Astrocyte of the cerebellum (primary cell): ENCODE results near the gene TMEM132C.

Experiments
- DNase-seq: peaks from one replicate; pipeline ENCODE4 v3.0.0-alpha.2; 2011; ENCODE audit warnings: low read depth
- H3K4me3 ChIP-seq: 2 replicates; pipeline ENCODE4 v1.5.1; 2011; ENCODE audit warnings: mild to moderate bottlenecking, low read depth, low read length, moderate library complexity
- in situ Hi-C: cut with HindIII; loops from 2 replicates; pipeline ENCODE4 v1.10.0; 2017; ENCODE audit warnings: low sequenced_read_pairs
- TF ChIP-seq, protein P1 (sequence below): IDR thresholded peaks from 2 replicates; pipeline ENCODE4 v1.5.1; 2012; ENCODE audit warnings: low read length, low read depth, moderate library complexity, mild to moderate bottlenecking; ENCODE audit errors: missing control alignments

TMEM132C gene

DNA sequence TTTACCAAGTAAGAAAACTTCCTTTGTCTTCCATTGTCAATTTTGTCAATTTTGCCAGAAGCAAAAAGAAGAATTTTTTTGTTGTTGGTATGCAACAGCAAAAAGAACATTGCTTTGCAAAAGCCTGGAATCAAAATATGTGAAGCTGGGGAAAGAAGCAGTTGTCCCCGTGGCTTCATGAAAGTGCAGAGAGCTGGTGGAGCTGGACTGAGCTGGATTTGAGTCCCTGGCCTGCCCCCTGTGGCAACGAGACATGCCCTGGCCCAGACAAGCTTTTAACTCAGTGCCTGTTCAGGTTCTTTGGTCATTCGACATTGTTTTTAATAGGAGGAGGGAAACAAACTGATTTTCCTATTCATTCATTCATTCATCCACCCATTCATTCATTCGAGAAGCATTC is 486.5 kb downstream of the TMEM132C start:
- no peak for DNase-seq
- TF ChIP-seq, protein P1, sequence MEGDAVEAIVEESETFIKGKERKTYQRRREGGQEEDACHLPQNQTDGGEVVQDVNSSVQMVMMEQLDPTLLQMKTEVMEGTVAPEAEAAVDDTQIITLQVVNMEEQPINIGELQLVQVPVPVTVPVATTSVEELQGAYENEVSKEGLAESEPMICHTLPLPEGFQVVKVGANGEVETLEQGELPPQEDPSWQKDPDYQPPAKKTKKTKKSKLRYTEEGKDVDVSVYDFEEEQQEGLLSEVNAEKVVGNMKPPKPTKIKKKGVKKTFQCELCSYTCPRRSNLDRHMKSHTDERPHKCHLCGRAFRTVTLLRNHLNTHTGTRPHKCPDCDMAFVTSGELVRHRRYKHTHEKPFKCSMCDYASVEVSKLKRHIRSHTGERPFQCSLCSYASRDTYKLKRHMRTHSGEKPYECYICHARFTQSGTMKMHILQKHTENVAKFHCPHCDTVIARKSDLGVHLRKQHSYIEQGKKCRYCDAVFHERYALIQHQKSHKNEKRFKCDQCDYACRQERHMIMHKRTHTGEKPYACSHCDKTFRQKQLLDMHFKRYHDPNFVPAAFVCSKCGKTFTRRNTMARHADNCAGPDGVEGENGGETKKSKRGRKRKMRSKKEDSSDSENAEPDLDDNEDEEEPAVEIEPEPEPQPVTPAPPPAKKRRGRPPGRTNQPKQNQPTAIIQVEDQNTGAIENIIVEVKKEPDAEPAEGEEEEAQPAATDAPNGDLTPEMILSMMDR = no peak
- no peak overlapping the region for H3K4me3 ChIP-seq
- in situ Hi-C loops = no loop called here

DNA sequence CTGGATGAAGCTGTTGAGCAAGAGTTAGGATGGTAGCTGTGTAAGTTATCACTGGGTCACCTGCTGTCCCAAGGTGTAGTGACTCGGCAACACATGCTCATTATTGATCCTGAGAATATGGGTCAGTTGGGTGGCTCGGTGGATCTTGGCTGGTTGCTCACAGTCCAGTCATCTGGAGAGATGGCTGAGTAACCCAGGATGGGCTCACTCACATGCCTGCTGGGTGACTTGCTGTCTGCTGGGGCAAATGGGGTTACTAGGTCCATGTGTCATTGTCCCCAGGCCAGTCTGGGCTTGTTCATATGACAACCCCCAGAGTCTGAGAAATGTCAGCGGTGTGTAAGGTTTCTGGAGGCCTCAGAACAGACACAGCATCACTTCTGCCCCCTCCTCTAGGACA is 487.3 kb downstream of the TMEM132C start:
- H3K4me3 ChIP-seq = no peak overlapping the region
- no peak for DNase-seq
- TF ChIP-seq, protein P1 = no peak
- in situ Hi-C loops = no loop called here

DNA sequence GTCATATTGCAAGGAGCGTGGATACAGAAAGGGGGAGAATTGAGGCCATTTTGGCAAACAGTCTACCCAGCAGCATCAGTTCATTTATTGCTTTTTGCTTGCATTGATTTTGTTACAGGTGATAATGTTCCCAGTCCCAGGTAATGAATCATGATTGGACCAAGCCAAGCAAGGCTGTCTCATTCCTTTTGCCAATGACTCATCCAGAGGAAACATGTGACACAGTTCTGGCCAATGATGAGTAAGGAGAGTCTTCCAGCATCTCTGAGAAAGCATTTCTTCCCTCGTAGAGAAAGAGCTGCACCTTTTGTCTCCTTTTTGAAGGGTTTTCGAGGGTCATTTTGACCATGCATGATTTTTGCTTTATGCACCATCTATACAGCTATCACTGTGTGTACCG is 488.6 kb downstream of the TMEM132C start:
- no peak for DNase-seq

More for the DNA sequence above, 488.6 kb downstream of the TMEM132C start:
- in situ Hi-C loops = no loop called here
- H3K4me3 ChIP-seq = no peak overlapping the region
- TF ChIP-seq, protein P1 = no peak
